GM19372 (cell line): Measurements from ENCODE around the gene RAD54L.
"Not testable (repeated sequence)": the region's sequence is repeated elsewhere in the genome, so short reads cannot be mapped to it uniquely, and the experiment has no call there.

Experiments used
- ATAC-seq: cut with Tn5 transposase; IDR thresholded peaks from one replicate; pipeline ENCODE4 v1.9.1; 2021; ENCODE audit warnings: mild to moderate bottlenecking, low read depth, moderate library complexity; ENCODE audit not compliant: unreplicated experiment

Gene RAD54L

GRCh38 chr1:46317323-46317722 lies 69.8 kb downstream of the RAD54L start:
- no peak for ATAC-seq

GRCh38 chr1:46319301-46319700 lies 71.7 kb downstream of the RAD54L start:
- not testable (repeated sequence) for ATAC-seq

GRCh38 chr1:46319960-46320914 lies 72.7 kb downstream of the RAD54L start:
- not testable (repeated sequence) for ATAC-seq

GRCh38 chr1:46322191-46322590 lies 74.6 kb downstream of the RAD54L start:
- not testable (repeated sequence) for ATAC-seq

GRCh38 chr1:46325285-46326076 lies 77.9 kb downstream of the RAD54L start:
- ATAC-seq, result not testable (repeated sequence)
